Stomach (tissue), 4 donors: ENCODE results near the gene CAMK2A.

Experiments
- POLR2A ChIP-seq, 4 donors: fragments of 450-650 bp; IDR thresholded peaks; one replicate each; pipeline ENCODE4 v1.6.1; 2016; ENCODE audit warnings: antibody characterized with exemption in 4 of 4, control low read depth in 2 of 4, mild to moderate bottlenecking in 1 of 4, moderate library complexity in 1 of 4
- TF ChIP-seq, protein P1 (sequence below), 7 experiments: fragments of 450-650 bp in 4 of 7; fragments of 200-600 bp in 3 of 7; sonication (generic) in 3 of 7; IDR thresholded peaks; one replicate each; pipeline ENCODE4 v1.5.1; 2016 to 2019; ENCODE audit warnings: antibody characterized with exemption in 7 of 7, control low read depth in 2 of 7, mild to moderate bottlenecking in 1 of 7

DNA sequence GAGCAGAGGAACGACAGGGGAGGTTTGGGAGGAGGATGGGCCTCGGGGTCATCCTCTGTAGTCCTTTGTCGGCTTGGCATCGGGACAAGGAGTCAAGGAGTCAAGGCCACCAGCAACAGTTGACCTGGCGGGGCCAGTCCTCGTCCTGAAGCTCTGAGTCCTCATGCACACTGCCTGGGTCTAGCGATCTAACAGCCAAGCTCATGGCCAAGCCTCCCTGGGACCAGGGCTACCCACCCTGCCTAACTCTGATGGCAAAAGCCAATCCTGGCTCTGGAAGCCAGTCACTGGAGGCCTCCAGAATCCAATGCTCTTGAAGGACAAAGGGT is 49.8 kb downstream of the CAMK2A start:
- TF ChIP-seq, protein P1, sequence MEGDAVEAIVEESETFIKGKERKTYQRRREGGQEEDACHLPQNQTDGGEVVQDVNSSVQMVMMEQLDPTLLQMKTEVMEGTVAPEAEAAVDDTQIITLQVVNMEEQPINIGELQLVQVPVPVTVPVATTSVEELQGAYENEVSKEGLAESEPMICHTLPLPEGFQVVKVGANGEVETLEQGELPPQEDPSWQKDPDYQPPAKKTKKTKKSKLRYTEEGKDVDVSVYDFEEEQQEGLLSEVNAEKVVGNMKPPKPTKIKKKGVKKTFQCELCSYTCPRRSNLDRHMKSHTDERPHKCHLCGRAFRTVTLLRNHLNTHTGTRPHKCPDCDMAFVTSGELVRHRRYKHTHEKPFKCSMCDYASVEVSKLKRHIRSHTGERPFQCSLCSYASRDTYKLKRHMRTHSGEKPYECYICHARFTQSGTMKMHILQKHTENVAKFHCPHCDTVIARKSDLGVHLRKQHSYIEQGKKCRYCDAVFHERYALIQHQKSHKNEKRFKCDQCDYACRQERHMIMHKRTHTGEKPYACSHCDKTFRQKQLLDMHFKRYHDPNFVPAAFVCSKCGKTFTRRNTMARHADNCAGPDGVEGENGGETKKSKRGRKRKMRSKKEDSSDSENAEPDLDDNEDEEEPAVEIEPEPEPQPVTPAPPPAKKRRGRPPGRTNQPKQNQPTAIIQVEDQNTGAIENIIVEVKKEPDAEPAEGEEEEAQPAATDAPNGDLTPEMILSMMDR (IDR thresholded peaks at IDR 0.05), result no peak
- no peak for TF ChIP-seq POLR2A (IDR thresholded peaks at IDR 0.05)
